DND-41 (cell line): Measurements from ENCODE around the gene ANXA1.
A peak's percentile ranks its signal among the peaks of the same experiment; 100 is the strongest.

Source experiments
- ATAC-seq: fragments of 200-7000 bp; cut with Tn5 transposase; 3 replicates; pipeline ENCODE4 v1.9.1; 2021; ENCODE audit warnings: low read depth; ENCODE audit not compliant: insufficient read depth
- DNase-seq: peaks from one replicate; pipeline ENCODE4 v3.0.0-alpha.2; 2020
- H2AFZ ChIP-seq: 2 replicates; pipeline ENCODE4 v1.6.0; 2012; ENCODE audit warnings: low read depth, low read length
- H3K27ac ChIP-seq: 2 replicates; pipeline ENCODE4 v1.5.1; 2012; ENCODE audit warnings: low read length, inconsistent platforms
- H3K27me3 ChIP-seq: fragments of 200-600 bp; sonication (generic); 2 replicates; pipeline ENCODE4 v1.6.0; 2012; ENCODE audit warnings: low read length, mild to moderate bottlenecking, inconsistent platforms; ENCODE audit not compliant: insufficient read depth, poor library complexity
- H3K36me3 ChIP-seq: 2 replicates; pipeline ENCODE4 v1.5.1; 2012; ENCODE audit warnings: low read length, inconsistent platforms; ENCODE audit not compliant: insufficient read depth
- H3K4me1 ChIP-seq: 2 replicates; pipeline ENCODE4 v1.5.1; 2012; ENCODE audit warnings: mild to moderate bottlenecking, low read length; ENCODE audit not compliant: insufficient read depth
- H3K4me2 ChIP-seq: 2 replicates; pipeline ENCODE4 v1.6.0; 2012; ENCODE audit warnings: mild to moderate bottlenecking, moderate library complexity, low read length, inconsistent platforms; ENCODE audit not compliant: insufficient read depth
- H3K4me3 ChIP-seq, 2 experiments: fragments of 200-600 bp in 1 of 2; shearing (Covaris generic) in 1 of 2; 2 replicates each; pipeline ENCODE4 v1.5.1; 2012 to 2016; ENCODE audit warnings: inconsistent platforms in 2 of 2, low read length in 2 of 2, mild to moderate bottlenecking in 2 of 2, low read depth in 1 of 2, moderate library complexity in 1 of 2
- H3K79me2 ChIP-seq: 2 replicates; pipeline ENCODE4 v1.6.0; 2012; ENCODE audit warnings: low read length, inconsistent platforms; ENCODE audit not compliant: insufficient read depth
- H3K9ac ChIP-seq: 2 replicates; pipeline ENCODE4 v1.6.0; 2012; ENCODE audit warnings: low read depth, mild to moderate bottlenecking, inconsistent platforms, low read length, moderate library complexity
- H3K9me3 ChIP-seq: 2 replicates; pipeline ENCODE4 v1.5.1; 2012; ENCODE audit warnings: low read length, moderate library complexity, mild to moderate bottlenecking, inconsistent platforms; ENCODE audit not compliant: insufficient read depth, severe bottlenecking
- H4K20me1 ChIP-seq: 2 replicates; pipeline ENCODE4 v1.6.0; 2012; ENCODE audit warnings: low read length; ENCODE audit not compliant: insufficient read depth
- EZH2 ChIP-seq: IDR thresholded peaks from 3 replicates; pipeline ENCODE4 v1.6.1; 2012; ENCODE audit warnings: borderline replicate concordance, low read depth, mild to moderate bottlenecking, moderate library complexity, low read length, inconsistent platforms; ENCODE audit not compliant: severe bottlenecking
- TF ChIP-seq, protein P1 (sequence below): IDR thresholded peaks from 2 replicates; pipeline ENCODE4 v1.5.1; 2012; ENCODE audit warnings: borderline replicate concordance, low read length, moderate library complexity, mild to moderate bottlenecking; ENCODE audit not compliant: poor library complexity, severe bottlenecking; ENCODE audit errors: extremely low read depth

Gene ANXA1

DNA sequence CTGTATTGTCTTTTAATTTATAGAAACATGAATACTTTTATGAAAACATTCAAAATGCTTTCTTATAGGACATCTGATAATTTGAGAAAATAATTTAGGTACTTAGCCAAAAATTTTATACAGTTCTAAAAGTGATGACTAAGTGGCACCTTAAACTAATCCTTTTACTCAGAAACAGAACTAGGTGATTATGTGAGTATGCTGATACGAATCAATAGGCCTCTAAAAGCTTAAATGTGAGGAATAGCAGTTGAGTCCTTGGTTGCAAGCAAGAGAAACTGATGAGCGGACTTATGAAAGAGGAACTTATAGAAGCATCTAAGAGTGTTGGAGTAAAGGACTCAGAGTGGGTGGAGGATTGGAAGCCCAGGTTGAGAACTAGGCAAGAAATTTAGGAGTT lies 26.4 kb downstream of the ANXA1 start:
- DNase-seq (no peak), ATAC-seq (no peak)
- no peak overlapping the region for H3K4me3 ChIP-seq
- H3K4me1 ChIP-seq, result peaks cover 6% of the 10 kb centered on the region; the same call in 1 of the 2 replicates
- no peak for TF ChIP-seq EZH2
- TF ChIP-seq, protein P1, sequence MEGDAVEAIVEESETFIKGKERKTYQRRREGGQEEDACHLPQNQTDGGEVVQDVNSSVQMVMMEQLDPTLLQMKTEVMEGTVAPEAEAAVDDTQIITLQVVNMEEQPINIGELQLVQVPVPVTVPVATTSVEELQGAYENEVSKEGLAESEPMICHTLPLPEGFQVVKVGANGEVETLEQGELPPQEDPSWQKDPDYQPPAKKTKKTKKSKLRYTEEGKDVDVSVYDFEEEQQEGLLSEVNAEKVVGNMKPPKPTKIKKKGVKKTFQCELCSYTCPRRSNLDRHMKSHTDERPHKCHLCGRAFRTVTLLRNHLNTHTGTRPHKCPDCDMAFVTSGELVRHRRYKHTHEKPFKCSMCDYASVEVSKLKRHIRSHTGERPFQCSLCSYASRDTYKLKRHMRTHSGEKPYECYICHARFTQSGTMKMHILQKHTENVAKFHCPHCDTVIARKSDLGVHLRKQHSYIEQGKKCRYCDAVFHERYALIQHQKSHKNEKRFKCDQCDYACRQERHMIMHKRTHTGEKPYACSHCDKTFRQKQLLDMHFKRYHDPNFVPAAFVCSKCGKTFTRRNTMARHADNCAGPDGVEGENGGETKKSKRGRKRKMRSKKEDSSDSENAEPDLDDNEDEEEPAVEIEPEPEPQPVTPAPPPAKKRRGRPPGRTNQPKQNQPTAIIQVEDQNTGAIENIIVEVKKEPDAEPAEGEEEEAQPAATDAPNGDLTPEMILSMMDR, result no peak
- H3K9me3 ChIP-seq, result no peaks in the 10 kb centered on the region
- H3K36me3 ChIP-seq, result no peaks in the 10 kb centered on the region
- H3K79me2 ChIP-seq, result no peaks in the 10 kb centered on the region
- no peaks in the 10 kb centered on the region for H3K27me3 ChIP-seq
- H3K27ac ChIP-seq, result no peak overlapping the region
- H3K4me2 ChIP-seq, result no peak overlapping the region
- H2AFZ ChIP-seq, result peak overlapping the region; percentile 19; the same call in 1 of the 2 replicates
- no peak overlapping the region for H3K9ac ChIP-seq
- no peaks in the 10 kb centered on the region for H4K20me1 ChIP-seq

DNA sequence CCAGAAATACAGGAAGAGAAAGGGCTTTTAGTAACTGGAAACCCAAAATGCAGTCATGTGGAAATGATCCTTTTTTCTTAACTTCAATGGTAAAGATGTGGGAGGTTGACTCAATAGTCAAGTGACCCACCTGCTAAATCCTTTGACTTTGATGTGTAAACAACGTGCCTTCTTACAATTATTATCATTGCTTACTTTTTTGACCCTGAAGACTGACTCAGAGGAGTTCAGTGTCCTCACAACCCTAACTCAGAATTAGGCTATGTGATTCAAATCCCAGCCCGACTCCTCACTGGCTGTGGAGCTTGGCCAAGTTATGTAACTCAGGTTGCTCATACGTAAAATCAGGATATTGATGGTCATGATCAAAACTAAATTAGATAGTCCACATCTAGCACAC lies 27.9 kb downstream of the ANXA1 start:
- H3K4me3 ChIP-seq, result no peak overlapping the region
- H2AFZ ChIP-seq, result 0 out of 2 replicates have a peak overlapping the region, but pooled peaks have one; percentile 54
- no peaks in the 10 kb centered on the region for H3K27me3 ChIP-seq
- H3K4me2 ChIP-seq, result no peak overlapping the region
- H4K20me1 ChIP-seq, result no peaks in the 10 kb centered on the region
- DNase-seq (no peak), ATAC-seq (no peak)
- peaks cover 11% of the 10 kb centered on the region; the same call in 1 of the 2 replicates for H3K4me1 ChIP-seq
- no peaks in the 10 kb centered on the region for H3K9me3 ChIP-seq
- H3K79me2 ChIP-seq, result no peaks in the 10 kb centered on the region
- no peak overlapping the region for H3K9ac ChIP-seq
- TF ChIP-seq EZH2, result no peak
- TF ChIP-seq, protein P1, result no peak
- H3K27ac ChIP-seq, result no peak overlapping the region
- H3K36me3 ChIP-seq, result no peaks in the 10 kb centered on the region

DNA sequence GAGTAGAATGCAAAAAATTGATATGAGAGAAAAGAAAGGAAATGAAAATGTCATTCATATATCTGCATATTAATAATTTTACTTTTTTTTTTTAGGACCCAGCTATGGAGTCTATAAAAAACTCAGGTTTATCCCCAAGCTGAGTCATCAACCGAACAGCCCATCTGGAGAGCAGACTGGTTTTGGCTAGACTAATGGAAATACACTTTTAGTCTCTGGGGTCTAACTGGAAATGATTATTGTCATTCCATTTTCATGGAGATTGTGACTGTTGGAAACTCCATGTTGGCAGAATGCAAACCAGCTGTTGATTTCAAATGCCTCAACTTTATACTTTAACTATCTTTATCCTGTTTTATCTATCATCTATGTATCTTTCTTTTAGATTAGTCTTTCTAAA lies 28.7 kb downstream of the ANXA1 start:
- no peak overlapping the region for H3K4me3 ChIP-seq
- H3K9me3 ChIP-seq, result no peaks in the 10 kb centered on the region
- peaks cover 11% of the 10 kb centered on the region; the same call in 1 of the 2 replicates for H3K4me1 ChIP-seq
- no peaks in the 10 kb centered on the region for H3K27me3 ChIP-seq
- DNase-seq (no peak), ATAC-seq (no peak; the same call in 2 of the 3 replicates)
- no peaks in the 10 kb centered on the region for H3K79me2 ChIP-seq
- H3K27ac ChIP-seq, result no peak overlapping the region
- no peaks in the 10 kb centered on the region for H4K20me1 ChIP-seq
- H2AFZ ChIP-seq, result no peak overlapping the region
- no peak overlapping the region for H3K9ac ChIP-seq
- no peaks in the 10 kb centered on the region for H3K36me3 ChIP-seq
- TF ChIP-seq, protein P1, result no peak
- no peak for TF ChIP-seq EZH2
- no peak overlapping the region for H3K4me2 ChIP-seq

DNA sequence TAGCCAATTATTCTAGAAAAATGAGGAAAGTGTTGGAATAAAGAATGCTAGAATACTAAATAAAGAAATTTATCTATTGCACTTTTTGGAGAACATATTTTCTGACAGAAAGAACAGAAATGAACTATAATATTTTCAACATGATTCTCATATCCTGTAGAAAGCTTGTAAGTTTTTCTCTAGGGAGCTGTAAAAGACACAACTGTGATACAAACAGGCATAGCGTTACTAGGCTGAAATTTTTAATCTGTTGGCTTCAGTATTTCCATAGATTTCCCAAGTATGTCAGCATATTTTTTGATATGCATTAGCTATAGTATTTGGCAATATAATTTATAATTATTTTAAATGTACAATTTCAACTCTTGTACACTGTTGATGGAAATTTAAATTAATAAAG lies 31.3 kb downstream of the ANXA1 start:
- Histone ChIP-seq H3K9ac (no peak overlapping the region), H3K36me3 (no peaks in the 10 kb centered on the region), H3K79me2 (no peaks in the 10 kb centered on the region), H3K4me1 (peaks cover 11% of the 10 kb centered on the region; the same call in 1 of the 2 replicates), H4K20me1 (no peaks in the 10 kb centered on the region), H3K27me3 (no peaks in the 10 kb centered on the region), H2AFZ (no peak overlapping the region), H3K4me2 (no peak overlapping the region), H3K9me3 (no peaks in the 10 kb centered on the region), H3K27ac (no peak overlapping the region), H3K4me3 (no peak overlapping the region)
- DNase-seq (no peak), ATAC-seq (no peak)
- no peak for TF ChIP-seq EZH2
- TF ChIP-seq, protein P1, result no peak
